DMS53 treated with DMSO at 0.1 percent for 48 hours (cell line): ENCODE measurements around the gene IFI27L1.

Experiments used
- DNase-seq: peaks from one replicate; lab custom pipeline; 2025; ENCODE audit not compliant: unreplicated experiment; lab: John Stamatoyannopoulos, UW

The IFI27L1 gene, protein sequence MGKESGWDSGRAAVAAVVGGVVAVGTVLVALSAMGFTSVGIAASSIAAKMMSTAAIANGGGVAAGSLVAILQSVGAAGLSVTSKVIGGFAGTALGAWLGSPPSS

DNA sequence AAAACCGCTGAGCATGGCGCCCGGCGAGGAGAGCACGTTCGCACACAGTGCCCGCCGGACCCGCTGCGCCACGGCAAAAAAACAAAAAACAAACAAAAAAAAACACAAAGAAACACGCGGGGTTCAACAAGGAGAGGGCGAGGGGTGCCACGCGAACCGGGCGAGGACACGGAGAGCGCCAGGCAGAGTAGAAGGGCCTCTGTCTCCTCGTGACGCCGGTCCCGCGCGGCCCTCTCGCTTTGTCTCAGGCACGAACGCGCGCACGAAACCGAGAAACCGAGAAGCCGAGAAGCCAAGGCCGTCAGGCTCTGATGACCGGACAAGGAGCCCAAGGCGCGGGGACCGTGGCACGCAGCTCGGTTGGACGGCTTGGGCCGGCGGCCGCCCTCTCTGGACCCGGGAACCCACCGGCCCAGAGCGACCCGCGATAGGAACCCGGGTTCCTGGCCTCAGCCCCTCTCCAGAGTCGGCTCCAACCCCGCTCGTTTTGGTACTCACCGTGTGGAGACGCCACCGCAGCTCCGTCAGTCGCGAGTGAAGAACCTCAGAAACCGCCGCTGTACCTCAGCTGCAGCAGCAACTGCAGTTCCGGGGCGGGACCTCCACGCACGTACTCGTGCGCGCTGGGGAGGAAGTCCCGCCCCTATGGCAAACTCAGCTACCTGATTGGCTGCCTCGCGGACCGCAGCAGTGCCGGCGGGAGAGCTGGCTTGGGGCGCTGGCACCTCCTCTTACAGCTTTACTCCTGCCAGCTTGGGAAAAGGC is at the start of gene IFI27L1, which contains the start of gene DDX24:
TSS of gene IFI27L1 (plus strand) at position 690 of the 765 bp plus-strand sequence. CDS start 15,628 bp downstream, outside the sequence.
TSS of gene DDX24 (minus strand) at position 582 of the 765 bp plus-strand sequence. CDS start 1,460 bp downstream, outside the sequence.
- DNase-seq: peak; percentile 70

DNA sequence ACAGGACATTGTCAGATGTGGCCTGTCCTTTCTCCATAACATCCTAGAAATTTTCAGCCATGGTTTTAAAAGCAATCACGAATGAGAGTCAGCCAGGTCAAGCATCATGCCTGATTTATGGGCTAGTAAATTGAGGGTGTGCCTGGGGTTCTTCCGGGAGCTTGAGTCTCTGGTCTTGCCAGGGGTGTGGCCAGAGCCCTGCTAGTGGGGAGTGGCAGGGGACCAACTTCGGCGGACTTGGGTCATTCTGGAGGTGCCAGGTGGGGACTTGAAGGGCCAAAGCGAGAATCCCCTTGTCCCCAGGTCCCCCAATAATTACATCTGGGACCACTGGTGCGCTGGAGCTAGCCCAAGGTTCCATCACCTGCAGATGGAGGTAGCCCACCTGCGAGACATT is 49.2 kb upstream of the IFI27L1 start:
- no peak for DNase-seq

DNA sequence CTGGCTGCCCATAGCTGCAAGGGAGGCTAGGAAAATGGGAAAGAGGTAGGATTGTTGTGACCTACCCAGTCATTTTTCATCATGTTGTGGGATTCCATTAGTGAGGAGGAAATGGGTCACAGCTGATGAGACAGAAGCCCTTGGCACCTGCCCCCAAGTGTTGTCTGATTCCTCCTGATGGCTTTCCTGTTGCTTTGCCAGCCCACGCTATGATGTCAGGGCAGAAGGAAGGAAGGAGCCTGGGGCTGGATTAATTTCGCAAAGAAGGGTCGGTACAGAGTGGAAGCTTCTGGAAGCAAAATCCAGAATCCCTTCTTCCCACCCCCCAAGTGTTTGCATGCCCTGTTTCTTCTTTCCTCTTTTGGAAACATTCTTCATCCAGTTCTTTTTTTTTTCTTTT is 46.2 kb upstream of the IFI27L1 start:
- no peak for DNase-seq

DNA sequence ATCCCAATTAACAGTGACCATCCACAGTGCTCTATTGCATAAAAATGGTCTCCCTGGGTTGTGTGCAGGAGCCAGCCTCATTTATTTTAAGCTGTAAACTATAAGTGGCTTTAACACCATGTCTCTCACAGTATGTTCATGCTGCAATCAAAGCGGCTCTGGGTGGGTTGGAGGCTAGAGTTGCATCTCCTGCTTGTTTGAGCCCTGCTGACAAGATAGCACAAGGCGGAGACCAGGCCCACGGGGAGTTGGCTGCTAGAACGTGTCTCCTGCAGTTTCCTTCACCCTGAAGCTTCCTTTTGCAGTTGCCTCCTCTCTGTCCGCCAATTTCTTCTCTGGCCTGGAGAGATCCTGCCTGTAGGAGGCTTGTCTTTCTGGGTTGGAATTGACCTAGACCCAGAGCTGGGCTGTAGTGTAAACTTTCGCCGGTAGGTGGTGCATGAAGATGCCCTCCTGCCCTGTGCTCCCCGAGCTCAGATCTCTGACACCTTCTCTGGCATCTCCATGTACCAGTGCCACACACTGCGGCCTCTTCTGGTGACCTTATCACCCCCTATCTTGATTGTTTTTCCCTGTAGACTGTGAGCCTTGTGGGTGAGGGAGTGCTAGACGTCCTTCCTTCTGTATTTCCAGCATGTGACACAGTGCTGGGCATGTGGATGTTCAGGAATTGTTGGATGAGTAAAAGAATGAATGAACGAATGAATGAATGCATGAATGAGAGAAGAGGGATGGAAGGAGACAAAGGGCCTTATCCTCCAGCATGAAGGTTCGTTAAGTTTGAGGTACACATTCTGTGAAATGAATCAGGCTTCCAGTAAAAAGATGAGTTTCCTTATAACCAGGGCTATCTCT is 44.6 kb upstream of the IFI27L1 start:
- DNase-seq: peak; percentile 60

DNA sequence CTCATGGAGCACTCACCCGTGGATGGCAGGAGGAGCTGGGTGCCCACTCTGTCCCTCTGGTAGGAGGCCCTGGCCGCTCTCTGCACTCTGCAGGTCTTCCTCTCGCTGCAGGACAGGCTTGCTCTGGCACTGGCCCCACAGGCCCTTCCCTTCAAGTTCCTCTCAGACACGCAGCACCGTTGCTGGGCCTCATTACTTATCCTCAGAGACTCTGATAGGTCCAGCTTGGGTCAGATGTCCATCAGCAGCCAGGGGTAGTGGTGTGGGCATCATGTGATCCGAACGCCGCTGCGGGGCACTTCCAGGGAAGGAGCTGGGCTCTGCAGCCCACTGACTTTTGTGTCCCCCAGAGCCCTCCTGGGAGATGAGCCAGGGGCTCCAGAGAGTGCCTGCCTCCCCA is 43.2 kb upstream of the IFI27L1 start:
- DNase-seq: no peak

DNA sequence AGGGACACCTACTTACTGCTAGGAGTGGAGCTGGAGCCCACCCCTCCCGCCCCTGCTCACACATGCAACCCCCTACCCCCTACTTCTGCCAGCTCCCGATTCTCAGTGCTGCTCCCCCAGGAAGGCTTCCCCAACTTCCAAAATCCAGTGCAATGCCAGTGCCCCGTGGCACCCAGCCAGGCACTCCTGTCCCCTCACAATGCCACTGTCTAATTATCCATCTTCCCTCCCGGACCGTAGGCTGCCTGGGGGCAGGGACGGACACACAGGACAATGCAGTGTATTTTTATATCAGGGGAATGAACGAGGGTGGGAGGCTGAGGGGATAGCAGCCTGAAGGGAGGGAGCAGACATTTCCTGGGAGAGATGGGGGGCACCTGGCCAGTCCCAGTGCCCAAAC is 42.6 kb upstream of the IFI27L1 start:
- no peak for DNase-seq

DNA sequence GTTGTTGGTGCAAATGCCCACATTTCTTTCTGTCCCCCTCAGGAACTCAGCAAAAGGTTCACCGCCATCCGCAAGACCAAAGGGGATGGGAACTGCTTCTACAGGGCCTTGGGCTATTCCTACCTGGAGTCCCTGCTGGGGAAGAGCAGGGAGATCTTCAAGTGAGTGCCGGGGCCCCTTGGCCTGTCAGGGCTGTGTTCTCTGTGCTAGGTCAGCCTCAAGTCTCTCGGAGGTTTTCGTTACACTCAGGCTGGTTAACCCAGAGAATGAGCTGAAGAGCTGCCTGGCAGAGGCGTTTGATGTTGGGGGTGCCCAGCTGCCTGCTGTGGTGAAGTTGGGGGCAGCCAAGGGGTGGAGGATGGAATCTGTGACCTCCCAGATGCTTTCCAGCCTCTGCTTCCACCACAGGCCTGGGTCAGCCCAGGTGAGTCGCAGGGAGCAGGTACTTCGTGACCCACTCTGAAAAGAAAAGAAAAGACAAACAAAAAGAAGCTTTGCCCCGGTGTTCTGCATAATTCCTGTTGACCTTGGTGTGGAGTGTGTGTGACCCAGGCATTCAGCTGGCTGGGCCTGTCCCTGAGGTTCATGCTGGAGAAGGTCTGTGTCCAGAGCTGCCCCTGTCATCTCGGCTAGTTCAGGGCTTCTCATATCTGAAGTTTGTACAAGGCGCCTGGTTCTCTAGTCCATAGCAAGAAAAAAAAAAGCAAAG is 42.0 kb upstream of the IFI27L1 start:
- no peak for DNase-seq

DNA sequence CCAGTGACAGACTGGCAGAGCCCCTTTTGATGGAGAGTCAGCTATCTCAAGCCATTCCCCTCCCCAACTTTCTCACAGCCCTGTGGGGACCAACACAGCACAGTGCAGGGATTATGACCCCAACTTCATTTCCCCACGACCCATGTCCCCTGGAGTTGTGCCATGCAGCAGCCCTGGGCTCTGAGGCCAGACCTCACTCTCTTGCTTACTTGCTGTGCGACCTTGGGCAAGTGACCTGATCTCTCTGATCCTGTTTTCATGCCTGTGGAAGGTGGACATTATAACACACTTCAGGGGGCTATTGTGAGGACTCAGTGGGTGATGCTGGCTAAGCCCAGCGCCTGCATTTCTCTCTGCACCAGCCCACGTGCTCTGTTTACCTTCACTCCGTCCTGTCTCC is 40.9 kb upstream of the IFI27L1 start:
- DNase-seq: no peak

DNA sequence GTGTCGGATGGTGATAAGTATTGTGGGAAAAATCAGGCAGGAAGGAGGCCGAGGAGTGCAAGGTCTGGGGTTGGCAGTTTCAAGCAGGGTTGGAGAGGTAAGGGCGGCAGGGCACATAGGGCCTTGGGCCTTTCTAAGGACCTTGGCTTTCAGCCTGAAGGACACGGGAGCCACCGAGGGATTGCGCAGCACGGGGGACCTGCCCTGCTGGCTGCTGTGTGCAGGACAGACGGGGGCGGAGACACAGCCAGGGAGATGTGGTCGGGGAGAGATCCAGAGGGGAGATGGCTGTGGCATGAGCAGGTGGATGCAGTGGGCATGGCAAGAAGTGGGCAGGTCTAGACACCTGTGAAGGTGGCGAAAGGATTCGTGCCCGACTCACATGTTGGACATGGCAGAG is 40.3 kb upstream of the IFI27L1 start:
- no peak for DNase-seq

DNA sequence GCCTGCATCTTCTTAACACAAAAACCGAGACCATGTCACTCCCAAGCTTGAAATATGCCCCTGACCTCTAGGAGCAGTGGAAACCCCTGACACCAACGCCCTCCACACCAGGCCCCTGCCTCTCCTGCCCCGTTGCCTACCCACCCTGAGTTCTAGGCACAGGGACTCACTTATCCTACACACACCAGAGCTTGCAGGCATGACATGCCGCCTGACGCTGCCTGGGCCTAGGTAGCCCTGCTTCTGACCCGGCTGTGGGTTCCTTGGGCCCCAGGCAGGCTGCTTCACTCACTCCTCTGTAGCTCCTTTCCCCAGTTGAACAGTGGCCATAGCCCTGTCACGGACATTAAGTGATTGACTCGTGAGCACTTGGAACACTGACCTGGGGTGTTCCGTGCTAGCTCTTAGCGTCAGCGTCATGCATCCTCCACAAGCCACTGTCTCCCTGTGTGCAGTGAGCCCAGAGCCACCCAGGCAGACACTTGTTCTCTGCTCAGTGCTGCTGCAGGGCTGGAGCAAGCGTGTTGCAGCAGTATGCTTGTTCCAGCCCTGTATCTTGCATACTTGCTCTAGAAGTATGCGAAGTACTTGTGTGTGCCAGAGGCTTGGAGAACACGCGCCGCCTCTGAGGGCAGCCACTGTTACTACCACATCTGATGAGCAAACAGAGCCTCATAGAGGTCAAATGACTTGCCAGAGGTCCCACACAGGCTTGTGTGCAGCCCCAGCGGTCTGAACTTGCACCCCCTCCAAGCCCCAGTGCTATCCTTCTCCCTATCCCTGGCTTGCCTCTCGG is 39.4 kb upstream of the IFI27L1 start:
- DNase-seq: no peak

DNA sequence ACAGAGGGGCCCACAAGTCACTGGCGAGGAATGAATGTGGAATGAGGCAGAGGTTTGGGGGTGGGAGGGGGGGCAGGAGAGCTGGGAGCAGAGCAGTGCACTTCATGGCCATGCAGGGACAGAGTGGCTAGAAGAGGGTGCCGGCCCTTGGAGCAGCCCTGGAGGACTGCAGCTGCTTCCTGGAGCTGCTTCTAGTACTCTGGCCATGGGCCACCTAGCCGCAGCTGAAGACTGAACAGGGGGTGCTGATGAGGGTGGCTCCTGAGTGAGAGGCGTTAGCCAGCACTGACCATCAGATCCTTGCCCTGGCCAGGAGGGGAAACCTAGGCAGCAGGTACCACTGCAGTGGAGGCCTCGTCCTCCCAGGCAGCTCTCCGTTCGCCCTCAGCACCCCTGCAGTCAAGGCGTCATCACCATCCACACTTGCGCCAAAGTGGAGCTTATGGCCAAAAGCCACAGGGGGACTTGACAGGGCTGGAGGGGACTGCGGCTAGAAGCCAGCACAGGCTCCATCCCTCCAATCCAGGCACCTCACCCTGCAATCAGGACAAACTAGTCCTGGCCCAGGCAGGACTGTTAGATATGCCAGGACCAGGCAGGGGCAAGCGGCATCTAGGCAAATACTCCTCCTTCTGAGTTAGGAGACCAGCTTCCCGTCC is 38.5 kb upstream of the IFI27L1 start:
- no peak for DNase-seq

DNA sequence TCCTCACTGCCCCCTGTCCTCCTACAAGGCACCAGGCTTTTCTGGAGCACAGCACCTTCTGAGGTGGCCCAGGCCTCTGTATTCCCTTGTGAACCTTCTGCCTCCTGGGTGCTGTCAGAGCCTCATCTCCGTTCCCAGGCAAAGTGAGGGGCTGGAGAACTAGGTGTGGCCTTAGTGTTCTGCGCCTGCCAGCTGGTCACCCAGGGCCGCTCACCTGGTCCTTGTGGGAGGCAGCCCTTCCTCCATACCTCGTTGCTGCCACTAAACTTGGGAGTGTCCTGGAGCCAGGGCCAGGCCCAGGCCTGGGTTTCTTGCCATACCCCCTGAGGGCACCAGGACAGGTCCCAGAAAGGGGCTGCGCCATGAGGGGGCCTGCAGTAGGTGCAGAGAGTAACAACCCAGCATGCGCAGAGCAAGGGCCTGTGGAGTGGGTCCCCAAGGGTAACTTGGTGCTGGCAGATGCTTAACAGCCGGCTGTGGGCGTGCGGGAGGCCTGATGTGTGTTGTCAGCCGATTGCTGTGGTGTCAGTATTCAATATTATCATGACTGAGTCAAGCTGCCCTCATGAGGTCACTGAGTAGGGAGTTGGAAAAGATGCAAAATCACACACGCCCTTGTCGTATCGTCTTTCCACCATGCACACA is 37.9 kb upstream of the IFI27L1 start:
- no peak for DNase-seq

DNA sequence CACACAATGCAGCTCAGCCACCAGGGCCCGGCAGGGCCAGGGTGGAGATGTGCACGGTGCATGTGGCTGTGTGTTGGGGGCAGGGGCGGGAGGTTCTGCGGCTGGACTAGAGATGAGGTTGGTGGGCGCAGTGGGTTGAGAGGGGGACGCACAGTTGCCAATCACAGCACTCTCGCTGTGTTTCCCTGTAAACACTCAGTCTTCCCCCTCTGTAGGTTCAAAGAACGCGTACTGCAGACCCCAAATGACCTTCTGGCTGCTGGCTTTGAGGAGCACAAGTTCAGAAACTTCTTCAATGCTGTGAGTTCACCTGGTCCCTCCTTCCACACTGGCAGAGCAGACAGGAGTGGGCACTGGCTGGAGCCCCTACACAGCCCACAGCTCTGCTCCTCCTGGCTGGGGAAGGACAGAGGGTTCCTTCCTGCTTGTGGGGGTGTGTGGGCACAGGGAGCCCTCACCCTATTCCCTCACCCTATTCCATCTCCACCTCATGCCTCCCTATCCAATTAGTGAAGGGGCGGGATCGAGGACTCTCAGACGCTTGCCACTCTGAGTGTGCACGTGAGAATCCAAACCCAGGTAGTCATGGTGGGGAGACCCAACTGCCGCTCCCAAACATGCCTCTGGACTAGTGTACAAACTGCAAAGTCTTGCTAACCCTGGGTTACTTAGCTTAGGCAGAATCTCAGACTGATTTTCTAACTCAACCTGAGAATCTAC is 37.2 kb upstream of the IFI27L1 start:
- DNase-seq: no peak

DNA sequence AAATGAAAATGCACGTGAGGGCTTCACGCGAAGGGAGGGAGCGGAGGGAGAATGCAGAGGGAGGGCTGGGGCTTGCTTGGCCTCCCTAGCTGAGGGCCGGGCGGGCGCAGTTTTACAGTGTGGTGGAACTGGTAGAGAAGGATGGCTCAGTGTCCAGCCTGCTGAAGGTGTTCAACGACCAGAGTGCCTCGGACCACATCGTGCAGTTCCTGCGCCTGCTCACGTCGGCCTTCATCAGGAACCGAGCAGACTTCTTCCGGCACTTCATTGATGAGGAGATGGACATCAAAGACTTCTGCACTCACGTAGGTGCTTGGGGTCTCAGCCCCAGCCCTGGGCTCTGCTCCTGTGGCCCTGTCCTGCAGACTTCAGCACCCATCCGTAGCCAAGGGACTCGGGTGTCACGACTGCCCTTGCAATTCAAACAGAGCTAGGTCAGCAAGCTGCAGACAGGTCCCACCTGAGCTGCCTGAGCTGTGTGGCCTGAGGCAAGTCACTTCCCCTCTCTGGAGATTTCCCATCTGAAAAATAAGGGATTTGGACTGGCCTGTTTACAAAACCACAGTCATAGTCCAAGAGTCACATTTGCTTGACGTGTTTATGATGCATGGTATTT is 36.5 kb upstream of the IFI27L1 start:
- no peak for DNase-seq

DNA sequence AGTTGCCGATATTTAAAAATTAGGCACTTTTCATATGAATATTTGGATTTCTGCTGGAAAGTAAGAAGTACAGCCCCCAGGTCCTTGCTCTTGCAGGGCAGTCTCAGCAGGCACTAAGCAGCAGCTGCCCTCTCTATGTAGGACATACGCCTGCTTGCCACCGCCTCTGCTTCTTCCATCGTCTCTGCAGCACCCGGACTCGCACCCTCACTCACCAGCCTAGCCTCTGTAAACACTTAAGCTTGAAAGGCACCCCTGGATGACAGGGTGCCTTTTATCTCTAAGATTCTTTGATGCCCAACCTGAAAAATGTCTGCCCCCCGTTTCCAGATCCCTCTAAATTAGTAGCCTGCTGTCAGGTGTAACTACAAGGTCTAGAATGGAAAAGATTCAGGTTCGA is 36.0 kb upstream of the IFI27L1 start:
- no peak for DNase-seq

DNA sequence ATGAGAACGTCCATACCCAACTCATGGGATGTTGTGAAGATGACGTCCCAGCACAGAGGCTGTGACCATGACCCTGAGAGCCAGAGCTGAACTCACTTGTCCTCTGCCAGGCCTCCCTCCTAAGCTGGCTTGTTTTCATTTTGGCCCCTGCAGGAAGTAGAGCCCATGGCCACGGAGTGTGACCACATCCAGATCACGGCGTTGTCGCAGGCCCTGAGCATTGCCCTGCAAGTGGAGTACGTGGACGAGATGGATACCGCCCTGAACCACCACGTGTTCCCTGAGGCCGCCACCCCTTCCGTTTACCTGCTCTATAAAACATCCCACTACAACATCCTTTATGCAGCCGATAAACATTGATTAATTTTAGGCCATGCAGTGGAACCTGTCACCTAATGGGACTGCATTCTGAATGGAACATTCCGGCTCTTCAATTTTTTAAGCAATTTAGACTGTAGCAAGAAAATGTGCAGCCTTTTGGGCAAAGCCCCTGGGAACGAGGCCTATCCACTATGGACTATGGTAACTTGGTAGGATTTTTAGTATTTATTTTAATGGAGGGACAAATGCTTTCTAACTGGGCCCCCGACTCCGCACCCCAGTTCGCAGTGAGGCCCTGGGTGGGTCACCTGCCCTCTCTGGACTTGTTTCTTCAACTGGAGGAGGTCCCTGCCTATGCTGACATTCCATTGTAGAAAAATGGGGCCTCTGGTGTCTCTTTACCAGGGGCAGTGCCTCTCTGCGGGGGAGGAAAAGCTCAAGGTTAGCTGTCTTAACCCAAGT is 35.4 kb upstream of the IFI27L1 start:
- no peak for DNase-seq

DNA sequence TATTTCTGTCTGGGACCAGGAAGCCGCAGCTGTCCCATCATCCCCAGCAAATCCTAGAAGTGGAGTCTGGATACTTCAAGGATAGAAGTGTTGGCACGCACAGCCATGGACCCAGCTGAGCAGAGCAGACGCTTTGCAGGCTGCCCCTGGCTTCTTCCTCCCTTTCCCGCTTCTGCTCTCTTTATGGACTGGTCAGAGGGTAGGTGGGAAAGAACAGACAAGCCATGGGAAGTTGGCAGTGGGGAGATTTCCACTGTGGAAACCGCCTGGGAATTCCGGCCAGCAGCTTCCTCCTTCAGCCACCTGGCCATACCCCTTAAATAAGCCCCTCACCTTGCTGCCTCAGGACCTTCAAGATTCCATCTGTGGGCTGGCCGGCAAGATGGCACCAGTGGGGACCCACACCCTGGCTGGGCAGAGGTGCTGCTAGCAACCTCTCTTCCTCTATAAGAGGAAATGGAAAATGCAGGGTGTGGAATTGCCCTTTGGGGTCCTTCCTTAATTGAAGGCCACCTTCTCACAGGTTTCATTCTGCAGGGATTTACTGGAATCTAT is 34.3 kb upstream of the IFI27L1 start:
- no peak for DNase-seq
